Left renal cortex interstitium (tissue), 4 donors: ENCODE measurements around the gene CIRBP. TPM values are rescaled to one million over a fixed set of nuclear protein-coding genes. Genes with fewer than 3 reads are reported as not detected.

ENCODE experiments used
- DNase-seq, 4 donors: peaks; one replicate each; pipeline ENCODE4 v3.0.0-alpha.2; 2013; ENCODE audit warnings: low read depth in 4 of 4, low spot score in 2 of 4, missing footprints in 1 of 4
- polyA plus RNA-seq, 4 donors: library from polyadenylated mRNA; unstranded; fragments of 120-200 nt; gene quantifications; one replicate each; pipeline ENCODE4 v1.2.1, GENCODE V29; 2013; ENCODE audit not compliant: insufficient read length in 4 of 4

Gene CIRBP
- polyA plus RNA-seq, 4 donors = 787 to 1,013 (median 826) TPM

GRCh38 chr19:1266129-1266915 lies 2.8 kb upstream of the CIRBP start:
- DNase-seq = no peak

- DNase-seq = no peak
Measured at GRCh38 chr19:1266916-1267476, 2.1 kb upstream of the CIRBP start.

- DNase-seq = no peak
Measured at GRCh38 chr19:1267477-1268225, 1.5 kb upstream of the CIRBP start.

GRCh38 chr19:1268226-1269064 lies 687 bp upstream of the CIRBP start:
- no peak for DNase-seq

GRCh38 chr19:1269478-1270212 lies 513 bp downstream of the CIRBP start:
- no peak for DNase-seq

GRCh38 chr19:1270213-1270853 lies 1.2 kb downstream of the CIRBP start:
- DNase-seq = no peak

- no peak for DNase-seq
Measured at GRCh38 chr19:1270854-1271527, 1.9 kb downstream of the CIRBP start.

- DNase-seq = no peak
Measured at GRCh38 chr19:1271528-1272422, 2.6 kb downstream of the CIRBP start.

- DNase-seq = no peak
Measured at GRCh38 chr19:1272423-1273262, 3.5 kb downstream of the CIRBP start.

- DNase-seq = no peak
Measured at GRCh38 chr19:1273263-1274041, 4.3 kb downstream of the CIRBP start.

- DNase-seq = no peak
Measured at GRCh38 chr19:1274081-1274851, 5.1 kb downstream of the CIRBP start.

GRCh38 chr19:1274852-1275259 lies 5.7 kb downstream of the CIRBP start:
- no peak for DNase-seq

GRCh38 chr19:1275260-1275975 lies 6.3 kb downstream of the CIRBP start, which contains the start of gene FAM174C:
Gene FAM174C (plus strand): TSS chr19:1275530. CDS start chr19:1275550, 20 bp downstream.
- DNase-seq = peak in 2 of 4 donors; percentile 84 to 91

GRCh38 chr19:1275976-1276627 lies 7.0 kb downstream of the CIRBP start:
- DNase-seq = no peak
